ENCODE data around the gene ZNF138.
"Not testable (repeated sequence)": the region's sequence is repeated elsewhere in the genome, so short reads cannot be mapped to it uniquely, and the experiment has no call there.

ZNF138 gene

DNA sequence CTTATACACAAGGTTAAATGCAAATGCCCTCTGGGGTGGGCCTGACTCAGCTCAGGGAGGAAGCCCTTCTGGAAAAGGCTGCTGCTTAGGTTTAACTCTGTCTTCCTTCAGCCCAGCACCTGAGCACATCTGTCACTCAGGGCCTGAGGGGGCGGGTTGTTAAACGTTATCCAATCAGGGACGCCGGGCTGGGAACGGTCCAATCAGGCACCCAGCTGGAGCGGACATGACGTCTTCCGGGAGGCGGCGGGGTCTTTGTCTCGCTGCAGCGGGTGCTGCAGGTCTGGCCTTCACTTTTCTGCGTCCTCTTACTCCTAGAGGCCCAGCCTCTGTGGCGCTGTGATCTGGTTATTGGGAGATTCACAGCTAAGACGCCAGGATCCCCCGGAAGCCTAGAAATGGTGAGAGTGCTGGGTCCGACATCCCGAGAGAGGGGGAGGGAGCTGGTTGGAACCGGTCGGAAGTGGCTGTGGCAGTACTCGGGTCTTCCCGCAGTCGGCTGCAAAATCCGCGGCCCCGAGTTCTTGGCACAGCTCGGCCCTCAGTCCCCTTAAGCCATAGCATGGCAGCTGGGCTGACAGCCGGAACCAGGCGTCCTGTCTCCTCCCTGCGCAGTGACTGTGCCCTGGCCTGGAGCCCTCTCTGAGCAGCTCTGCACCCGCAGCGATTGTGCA, at the start of gene ZNF138:
Gene ZNF138, plus strand, starts transcription at position 258 of the 674 bp plus-strand sequence. Its CDS starts 141 bp downstream, at position 399.
- peak; percentile 95 for DNase-seq

DNA sequence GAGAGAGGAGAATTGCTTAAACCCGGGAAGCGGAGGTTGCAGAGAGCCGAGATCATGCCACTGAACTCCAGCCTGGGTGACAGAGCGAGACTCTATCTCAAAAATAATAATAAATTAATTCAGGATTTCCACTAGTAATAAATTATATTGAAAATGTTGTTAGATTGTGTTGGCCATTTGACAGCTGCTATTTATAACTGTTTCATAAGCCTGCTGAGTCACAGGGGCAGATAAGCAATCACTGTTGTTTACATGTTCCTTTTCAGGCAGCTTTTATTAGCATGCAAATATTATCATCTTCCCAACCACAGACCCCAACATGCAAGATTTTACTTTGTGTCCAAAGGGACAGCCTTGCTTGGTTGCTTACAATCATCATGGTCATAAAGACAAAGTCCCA, 49.5 kb upstream of the ZNF138 start:
- no peak for DNase-seq

DNA sequence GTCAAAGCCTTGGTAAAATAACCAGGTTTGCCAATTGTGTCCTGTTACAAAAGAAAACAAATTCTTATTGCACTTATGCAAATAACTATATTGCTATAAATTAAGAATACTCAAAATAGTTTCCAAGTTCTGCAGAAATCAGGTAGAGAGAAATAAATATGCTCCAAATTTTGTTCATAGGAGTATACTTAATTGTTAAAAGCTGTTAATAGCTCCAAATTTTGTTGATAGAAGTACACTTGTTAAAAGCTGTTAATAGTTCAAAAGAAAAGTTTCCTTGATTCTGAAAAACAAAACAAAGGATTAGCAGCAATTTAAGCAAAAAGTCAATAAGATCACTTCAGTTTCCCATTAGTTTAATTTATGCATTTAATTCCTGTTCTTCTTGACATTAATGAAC, 46.4 kb upstream of the ZNF138 start:
- no peak for DNase-seq

DNA sequence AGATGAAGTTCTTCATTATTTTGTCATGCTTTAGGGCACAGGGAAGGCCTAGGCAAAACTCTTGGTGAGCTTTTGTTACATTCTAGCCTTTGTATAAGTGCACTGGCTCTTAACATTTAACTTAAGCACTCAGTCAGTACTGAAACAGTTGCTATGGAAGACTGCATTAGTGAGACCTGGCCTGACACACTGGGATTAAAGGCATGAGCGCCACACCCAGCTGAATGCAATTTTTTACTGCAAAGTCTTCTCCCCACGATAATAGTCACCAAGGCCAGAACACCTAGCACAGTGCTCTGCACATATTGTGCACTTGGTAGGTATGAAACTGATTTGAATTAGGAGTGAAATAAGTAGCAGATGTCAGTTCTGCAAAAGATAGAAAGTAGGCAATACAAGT, 41.2 kb upstream of the ZNF138 start:
- DNase-seq = no peak

DNA sequence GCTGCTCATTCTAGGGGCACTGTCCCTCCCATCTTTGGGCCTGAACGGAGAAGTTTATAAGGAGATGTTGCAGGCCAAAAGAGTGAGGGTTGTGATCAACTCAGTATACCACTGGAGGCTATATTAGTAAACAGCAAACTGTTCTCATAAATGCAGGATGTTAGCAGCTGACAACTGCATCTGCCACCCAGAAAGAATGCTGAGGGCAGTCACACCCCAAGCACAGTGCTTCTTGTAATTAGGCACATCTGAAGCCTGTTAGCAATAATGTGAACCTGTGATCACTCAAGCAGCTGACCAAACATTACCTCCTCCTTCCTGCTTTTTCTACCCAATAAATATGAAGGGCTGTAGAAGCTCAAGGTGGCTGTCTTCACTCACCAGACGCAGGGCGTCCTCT, 38.4 kb upstream of the ZNF138 start:
- no peak for DNase-seq

DNA sequence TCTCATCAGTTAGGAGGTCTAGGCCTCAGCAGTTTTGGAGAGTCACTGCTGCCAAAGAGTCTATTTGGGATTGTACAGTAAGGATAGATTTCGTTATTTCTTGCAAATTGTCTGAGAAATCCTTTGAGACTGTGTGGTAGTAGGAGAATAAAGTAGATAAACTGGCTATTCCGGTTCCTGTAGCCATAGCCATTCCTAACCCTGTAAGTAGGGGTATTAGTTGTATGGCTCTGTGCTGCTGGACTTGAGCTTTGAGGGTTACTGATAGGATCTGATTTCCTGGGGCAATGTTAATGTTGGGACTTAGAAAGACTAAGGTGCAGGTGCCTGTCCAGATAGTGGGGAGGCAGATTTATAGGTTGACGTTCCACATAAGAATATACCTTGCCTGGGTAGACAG, 36.1 kb upstream of the ZNF138 start:
- DNase-seq = no peak

DNA sequence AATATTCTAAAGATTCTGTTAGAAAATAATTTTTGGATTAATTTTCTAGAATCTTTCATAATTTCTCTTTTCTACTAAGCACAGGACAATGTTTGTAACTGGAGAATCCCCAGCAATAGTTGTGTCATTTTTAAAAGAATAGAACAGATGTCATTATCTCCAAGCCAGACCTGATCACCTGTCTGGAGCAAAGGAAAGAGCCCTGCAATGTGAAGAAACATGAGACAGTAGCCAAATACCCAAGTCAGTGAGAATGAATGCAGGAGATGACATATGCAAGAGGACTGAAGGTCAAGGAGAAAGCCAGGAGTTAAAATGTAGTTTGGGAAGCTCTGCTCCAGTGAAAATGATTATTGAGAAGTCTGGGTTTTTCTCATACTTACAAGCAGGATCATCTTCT, 25.4 kb upstream of the ZNF138 start:
- no peak for DNase-seq

DNA sequence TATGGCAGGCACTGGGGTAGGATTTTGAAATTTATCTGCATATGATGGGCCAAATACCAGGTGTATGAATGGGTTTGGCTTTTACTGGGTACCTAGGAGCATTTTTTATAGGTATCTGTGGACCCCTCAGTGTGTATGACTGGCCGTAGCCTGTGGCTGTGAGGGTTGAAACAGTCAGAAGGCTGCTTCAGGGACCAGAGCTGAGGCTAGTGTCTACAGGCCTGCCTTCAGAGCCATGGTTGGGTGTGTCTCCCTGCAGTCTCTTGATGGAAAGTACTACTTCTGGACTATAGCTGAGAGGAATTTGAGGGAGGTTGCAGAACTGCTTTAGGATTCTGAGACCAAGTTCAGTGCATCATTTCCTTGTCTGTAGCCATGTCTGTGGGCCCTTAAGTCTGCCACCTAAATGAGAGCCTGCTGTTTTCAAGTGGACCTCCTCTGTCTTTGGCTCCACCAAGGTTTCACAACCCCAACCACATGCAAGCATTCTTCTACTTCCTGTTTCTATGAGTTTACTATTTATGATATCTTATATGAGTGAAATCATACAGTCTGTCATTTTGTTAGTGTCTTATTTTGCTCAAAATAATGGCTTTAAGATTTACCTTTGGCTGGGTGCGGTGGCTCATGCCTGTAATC, 19.9 kb upstream of the ZNF138 start:
- no peak for DNase-seq

DNA sequence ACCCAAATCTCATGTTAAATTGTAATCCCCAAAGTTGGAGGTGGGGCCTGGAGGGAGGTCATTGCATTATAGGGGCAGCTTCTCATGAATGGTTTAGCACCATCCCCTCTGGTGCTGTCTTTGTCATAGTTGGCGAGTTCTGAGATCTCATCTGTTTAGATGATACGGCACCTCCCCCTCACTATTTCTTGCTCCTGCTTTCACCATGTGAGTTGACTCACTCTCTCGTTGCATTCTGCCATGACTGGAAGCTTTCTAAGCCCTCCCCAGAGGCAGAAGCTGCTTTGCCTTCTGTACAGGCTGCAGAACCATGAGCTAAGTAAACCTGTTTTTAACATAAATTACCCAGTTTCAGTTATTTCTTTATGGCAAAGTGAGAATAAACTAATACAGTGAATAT, 18.9 kb upstream of the ZNF138 start:
- no peak for DNase-seq

DNA sequence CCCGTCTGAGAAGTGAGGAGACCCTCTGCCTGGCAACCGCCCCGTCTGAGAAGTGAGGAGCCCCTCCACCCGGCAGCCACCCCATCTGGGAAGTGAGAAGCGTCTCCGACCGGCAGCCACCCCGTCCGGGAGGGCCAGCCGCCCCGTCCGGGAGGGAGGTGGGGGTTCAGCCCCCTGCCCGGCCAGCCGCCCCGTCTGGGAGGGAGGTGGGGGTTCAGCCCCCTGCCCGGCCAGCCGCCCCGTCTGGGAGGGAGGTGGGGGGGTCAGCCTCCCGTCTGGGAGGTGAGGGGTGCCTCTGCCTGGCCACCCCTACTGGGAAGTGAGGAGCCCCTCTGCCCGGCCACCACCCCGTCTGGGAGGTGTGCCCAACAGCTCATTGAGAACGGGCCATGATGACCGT, 9.4 kb upstream of the ZNF138 start:
- DNase-seq = not testable (repeated sequence)

DNA sequence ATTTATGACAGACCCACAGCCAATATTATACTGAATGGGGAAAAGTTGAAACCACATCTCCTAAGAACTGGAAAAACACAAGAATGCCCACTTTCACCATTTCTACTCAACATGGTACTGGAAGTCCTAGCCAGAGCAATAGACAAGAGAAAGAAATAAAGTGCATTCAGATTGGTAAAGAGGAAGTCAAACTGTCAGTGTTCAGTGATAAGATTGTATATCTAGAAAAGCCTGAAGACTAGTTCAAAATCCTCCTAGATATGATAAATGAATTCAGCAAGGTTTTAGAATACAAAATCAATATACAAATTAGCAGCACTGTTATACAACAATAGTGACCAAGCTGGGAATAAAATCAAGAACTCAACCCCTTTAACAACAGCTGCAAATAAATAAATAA, 6.9 kb upstream of the ZNF138 start:
- no peak for DNase-seq

DNA sequence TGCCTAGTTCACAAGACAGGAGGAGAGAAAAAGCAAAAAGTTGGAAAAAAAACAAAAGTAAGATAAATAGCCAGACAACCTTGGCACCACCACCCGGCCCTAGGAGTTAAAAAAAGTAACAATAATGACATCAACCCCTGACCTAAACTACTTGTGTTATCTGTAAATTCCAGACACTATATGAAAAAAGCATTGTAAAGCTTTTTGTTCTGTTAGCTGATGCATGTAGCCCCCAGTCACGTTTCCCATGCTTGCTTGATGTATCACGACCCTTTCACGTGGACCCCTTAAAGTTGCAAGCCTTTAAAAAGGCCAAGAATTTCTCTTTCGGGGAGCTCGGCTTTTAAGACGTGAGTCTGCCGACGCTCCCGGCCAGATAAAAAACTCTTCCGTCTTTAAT, 5.0 kb upstream of the ZNF138 start:
- not testable (repeated sequence) for DNase-seq

DNA sequence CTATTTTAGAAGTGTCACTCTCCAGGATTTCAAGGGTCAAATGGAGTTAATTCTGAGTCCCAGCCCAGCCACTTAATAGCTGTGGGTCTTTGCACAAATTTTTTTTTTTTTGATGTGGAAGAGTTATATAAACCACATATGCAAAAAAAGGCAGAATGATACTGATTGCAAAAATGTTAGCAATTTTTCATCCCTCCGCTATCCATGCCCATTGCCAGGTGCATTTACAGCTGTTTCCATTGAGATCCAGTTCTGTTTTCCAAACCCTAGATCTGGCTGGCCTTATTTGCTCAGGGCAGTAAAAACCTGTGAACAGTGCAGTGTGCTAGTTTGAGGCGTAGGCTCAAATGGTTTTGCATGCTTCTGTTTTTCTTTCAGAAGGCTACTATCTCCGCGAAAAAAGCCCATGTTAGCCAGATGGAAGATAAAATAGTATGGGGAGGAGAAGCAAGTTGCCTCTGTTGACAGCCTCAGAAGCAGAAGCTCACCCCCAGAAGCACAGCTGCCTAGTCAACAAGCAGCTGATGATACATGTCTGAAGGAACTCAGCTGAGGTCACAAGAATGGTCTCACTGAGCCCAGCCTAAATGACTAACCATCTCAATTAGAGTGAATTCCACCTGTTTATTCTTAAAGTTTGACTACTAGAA, 997 bp upstream of the ZNF138 start:
- DNase-seq = no peak

DNA sequence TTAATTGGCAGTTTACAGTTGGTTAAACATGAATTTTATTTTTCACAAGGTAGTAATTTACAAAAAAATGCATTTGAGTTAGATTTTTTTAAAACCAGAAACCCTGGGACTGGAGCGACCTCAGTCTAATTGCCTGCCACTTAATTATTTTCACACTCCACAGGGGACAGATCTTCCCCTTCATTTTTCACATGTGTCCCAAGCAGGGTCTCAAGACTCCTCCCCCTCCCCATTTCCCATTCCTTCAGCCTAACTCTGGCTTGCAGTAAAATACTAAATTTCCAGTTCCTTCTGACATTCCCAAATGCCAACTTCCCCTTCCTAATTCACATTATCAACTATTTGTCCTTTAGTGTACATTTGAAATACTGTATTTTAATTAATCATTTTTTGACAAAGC, 948 bp downstream of the ZNF138 start:
- no peak for DNase-seq

DNA sequence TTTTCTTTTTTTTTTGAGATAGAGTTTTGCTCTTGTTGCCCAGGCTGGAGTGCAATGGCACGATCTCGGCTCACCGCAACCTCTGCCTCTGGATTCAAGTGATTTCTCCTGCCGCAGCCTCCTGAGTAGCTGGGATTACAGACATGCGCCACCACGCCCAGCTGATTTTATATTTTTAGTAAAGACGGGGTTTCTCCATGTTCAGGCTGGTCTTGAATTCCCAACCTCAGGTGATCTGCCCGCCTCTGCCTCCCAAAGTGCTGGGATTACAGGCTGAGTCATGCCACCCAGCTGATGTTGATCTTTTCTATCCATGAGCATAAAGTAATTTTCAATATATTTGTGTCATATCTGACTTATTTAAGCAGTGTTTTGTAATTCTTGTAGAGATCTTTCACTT, 4.9 kb downstream of the ZNF138 start:
- DNase-seq = not testable (repeated sequence)

DNA sequence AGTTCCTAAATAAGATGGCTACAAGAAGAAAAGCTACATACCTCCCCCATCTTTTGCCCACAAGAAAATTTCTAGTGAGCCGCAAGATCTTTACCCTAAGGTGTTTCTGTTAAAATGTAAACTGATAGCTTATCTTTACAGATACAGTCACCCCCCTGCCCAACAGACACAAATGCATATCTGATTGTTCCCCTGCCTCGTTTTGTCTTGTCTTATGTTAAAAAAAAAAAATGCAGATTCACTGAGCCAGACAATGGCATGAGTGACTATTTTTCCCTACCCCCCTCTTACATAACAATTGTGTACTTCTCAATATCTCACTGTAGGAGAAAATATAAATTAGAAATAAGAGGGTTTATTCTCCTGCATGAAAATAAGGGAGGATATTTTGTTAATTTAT, 8.5 kb downstream of the ZNF138 start:
- DNase-seq = no peak

DNA sequence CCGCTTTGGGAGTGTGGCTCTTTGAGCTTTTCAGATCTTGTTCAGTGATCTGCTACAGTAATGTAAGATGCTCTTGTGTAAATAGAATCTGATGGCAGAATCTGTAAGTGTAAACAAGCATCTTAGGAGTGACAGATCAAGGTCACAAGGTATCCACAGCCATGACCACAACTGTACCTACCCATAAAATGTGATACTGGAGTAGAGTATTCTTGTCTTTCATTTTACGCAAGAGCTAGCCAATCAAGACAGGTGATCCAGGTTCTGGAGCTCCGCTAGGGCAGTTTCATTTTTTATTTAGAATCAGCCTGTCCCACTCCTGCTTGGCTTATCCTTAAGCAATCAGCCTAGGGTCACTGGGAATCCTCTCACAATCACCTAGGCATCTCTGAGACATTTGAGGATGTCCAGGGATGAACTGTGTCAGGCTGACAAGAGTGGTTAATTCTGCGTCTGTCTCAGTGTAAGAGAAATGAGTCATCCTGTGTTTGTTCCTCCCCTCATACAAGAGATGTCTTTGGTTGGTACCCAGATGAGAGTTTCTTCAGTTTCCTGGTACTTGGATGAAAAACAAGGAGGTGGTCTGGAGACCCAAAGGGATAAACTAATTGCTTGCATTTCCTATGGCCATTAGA, 13.6 kb downstream of the ZNF138 start:
- DNase-seq = no peak

DNA sequence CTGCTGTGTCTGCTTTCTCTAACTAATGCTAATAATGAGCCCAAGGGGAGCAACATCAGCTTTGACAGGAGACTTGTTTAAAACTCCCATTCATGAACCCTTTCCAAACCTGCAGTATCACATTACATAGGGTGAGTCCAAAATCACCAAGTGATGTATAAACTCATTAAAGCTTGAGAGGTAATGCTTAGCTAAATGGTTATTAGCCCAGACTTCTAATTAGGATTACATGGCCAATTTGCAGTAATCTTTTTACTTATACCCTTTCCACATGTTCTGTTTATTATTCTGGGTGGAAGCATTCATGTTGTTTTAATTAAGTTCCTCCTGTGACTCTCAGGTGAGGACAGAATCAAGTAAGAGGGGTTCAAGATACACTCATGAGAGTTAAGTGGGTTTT, 17.5 kb downstream of the ZNF138 start:
- no peak for DNase-seq

DNA sequence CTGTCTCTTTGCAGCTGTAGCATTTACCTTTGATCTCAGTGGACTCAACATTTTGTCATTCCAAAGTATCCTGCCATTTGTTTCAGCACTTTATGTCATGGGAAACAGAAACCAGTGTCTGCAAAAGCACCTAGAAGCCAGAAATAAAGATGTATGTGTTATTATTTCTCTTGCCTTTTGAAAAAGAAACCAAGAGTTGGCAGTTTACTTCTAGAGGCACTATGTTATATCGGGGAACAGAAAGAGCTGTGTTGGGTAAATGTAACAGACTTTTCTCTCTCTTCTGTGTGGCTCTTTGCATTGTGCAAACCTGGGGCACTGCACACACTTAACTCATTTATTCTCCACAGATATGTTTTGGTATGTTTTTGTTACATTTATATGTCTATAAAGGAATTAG, 36.7 kb downstream of the ZNF138 start:
- DNase-seq = no peak

DNA sequence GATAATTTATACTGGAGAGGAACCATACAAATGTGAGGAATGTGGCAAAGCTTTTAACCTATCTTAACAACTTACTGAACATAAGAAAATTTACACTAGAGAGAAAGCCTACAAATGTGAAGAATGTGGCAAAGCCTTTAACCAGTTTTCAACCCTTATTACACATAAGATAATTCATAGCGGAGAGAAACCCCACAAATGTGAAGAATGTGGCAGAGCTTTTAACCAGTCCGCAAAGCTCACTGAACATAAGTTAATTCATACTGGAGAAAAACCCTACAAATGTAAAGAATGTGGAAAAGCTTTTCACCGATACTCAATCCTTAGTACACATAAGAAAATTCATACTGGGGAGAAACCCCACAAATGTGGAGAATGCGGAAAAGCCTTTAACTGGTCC, 37.9 kb downstream of the ZNF138 start:
- DNase-seq = no peak

DNA sequence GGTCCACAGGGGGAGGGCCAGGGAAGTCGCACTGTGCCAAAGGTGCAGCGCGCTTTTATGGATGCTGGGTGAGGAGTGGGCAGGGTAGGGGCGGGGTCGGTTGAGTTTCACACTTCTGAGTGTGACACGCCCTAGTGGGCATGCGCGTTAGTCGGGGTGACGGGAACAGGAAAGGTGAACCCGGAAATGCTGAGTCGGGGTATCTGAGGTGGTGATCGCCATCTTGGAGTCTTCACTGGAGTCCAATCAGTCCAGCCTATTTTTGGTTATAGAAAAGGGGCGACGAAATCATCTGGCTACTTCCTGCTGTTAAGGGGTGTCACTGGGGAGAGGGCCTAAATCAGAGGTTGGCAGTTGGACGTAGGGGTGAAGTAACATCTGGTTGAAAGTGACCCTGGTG, 40.8 kb downstream of the ZNF138 start:
- no peak for DNase-seq

DNA sequence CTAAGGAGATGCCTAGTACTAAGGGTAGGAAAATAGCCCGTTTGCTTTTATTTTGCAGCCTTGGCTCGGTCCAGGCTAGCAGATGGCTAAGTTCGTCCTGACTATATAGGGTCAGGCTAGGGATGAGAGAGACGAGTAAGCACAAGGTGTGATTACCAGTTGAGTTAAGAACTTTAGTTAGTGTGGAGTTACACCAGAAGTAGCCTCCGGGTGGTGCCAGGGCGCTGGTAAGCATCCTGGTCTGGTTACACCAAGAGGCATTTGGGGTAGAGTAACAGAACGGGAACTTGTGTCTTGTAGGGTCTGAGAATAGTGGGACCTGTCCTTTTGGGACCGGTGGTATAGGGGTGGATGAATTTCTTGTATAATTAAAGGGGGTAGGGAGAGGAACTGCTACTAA, 41.6 kb downstream of the ZNF138 start:
- not testable (repeated sequence) for DNase-seq

DNA sequence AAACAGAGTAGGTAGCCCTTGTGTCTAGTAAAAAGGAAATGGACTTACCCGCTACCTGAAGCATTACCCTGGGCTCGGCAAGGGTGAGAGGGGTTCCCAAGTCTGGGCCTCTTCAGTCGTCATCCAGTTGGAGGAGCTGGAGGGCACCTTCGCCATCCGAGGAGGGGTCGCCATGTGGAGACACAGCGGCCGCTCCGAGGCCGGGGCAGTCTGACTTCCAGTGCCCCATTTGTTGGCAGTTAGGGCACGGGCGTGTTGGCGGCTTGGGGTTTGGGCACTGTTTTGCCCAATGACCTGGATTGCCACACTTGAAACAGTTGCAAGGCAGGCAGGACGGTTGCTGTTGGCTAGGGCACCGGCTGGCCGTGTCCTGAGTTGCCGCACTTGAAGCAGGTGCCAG, 43.8 kb downstream of the ZNF138 start:
- not testable (repeated sequence) for DNase-seq

DNA sequence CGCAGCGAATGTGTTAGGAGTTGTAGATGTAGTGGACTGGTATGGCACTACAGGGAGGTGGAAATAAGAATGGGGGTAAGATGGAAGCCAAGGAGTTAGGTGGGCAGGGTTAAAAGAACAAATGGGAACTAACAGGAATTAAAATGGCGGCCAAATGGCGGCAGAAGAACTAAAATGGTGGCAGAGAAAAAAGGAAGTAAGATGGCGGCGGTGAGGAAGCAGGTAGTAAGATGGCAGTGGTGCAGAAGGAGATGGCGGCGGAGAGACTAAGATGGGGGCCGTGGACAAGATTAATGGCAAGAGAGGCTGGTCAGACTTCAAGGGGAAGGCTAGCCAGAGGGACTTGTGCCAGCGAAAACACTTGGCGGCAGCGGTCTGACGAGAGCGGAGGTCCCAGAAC, 44.5 kb downstream of the ZNF138 start:
- no peak for DNase-seq

All from CD4-positive, alpha-beta T cell treated with Interleukin-4 for 4 hours (primary cell).